Spleen (tissue), 7 donors: Measurements from ENCODE around the gene CHST8.

ENCODE experiments used
- CTCF ChIP-seq, 11 experiments: fragments of 200-600 bp in 7 of 11; fragments of 450-650 bp in 4 of 11; sonication (generic) in 4 of 11; IDR thresholded peaks in 8 of 11; conservative IDR thresholded peaks in 3 of 11; 1 replicate in 7 of 11; 2 replicates in 4 of 11; pipeline versions ENCODE4 v1.4.0 to v1.8.0; 2016 to 2021; ENCODE audit warnings: antibody characterized with exemption in 11 of 11, inconsistent platforms in 4 of 11, mild to moderate bottlenecking in 1 of 11
- POLR2A ChIP-seq, 3 donors: fragments of 450-650 bp; IDR thresholded peaks; one replicate each; pipeline ENCODE4 v1.5.1; 2017; ENCODE audit warnings: antibody characterized with exemption in 3 of 3, mild to moderate bottlenecking in 1 of 3
- donor health status: DM: no; HTN: no; CAD: no; lungs with moderate emphysema.
- donor health status: DM: no; HTN: no; CAD: no.
- donor health status: DM: no; HTN: no; CAD: no.

- TF ChIP-seq CTCF (IDR thresholded peaks at IDR 0.05 in 8 of 11, conservative IDR thresholded peaks at IDR 0.05 in 3 of 11) (no peak), POLR2A (IDR thresholded peaks at IDR 0.05) (no peak)
Observed at GRCh38 chr19:33628921-33629825, 7.4 kb downstream of the CHST8 start.
